SK-N-SH (cell line): ENCODE results near the gene LOC128125822.

Source experiments
- CTCF ChIA-PET: fragments of 300-600, 350-600 bp; formaldehyde crosslinking; extraction: SDS; loops from one replicate; lab custom pipeline; 2021; lab: Yijun Ruan, JAX
- POLR2A ChIA-PET: fragments of 350-600 bp; sonication (Branson Sonifier 250); formaldehyde crosslinking; extraction: SDS; loops from one replicate; lab custom pipeline; 2020; ENCODE audit warnings: antibody characterized with exemption, inconsistent platforms; lab: Yijun Ruan, JAX
- DNase-seq: peaks from one replicate; pipeline ENCODE4 v3.0.0; 2012
- H2AFZ ChIP-seq: fragments of 200-600 bp; sonication (generic); 2 replicates; pipeline ENCODE4 v1.8.1; 2016; ENCODE audit warnings: antibody characterized with exemption, mild to moderate bottlenecking, low read depth
- H3F3A ChIP-seq: fragments of 200-600 bp; sonication (generic); replicated peaks from 2 replicates; pipeline ENCODE3; 2016; ENCODE audit warnings: antibody characterized with exemption, mild to moderate bottlenecking; ENCODE audit not compliant: insufficient read depth
- H3K27ac ChIP-seq, 2 experiments: fragments of 200-500 bp in 1 of 2; fragments of 200-600 bp in 1 of 2; sonication (Bioruptor generic) in 1 of 2; sonication (generic), shearing (Covaris generic) in 1 of 2; 2 replicates each; pipeline versions ENCODE4 v1.5.1 to v1.6.1; 2014 to 2016; ENCODE audit warnings: low read depth in 2 of 2, inconsistent platforms in 1 of 2, low read length in 1 of 2, mild to moderate bottlenecking in 1 of 2, mixed read lengths in 1 of 2
- H3K27me3 ChIP-seq: fragments of 200-600 bp; sonication (generic), shearing (Covaris generic); 2 replicates; pipeline ENCODE4 v1.6.1; 2016; ENCODE audit warnings: mixed run types; ENCODE audit not compliant: insufficient read depth
- H3K36me3 ChIP-seq, 2 experiments: fragments of 200-500 bp in 1 of 2; fragments of 200-600 bp in 1 of 2; sonication (Bioruptor generic) in 1 of 2; sonication (generic) in 1 of 2; replicated peaks in 1 of 2; 2 replicates each; pipeline versions ENCODE3 to v1.5.1; 2014 to 2016; ENCODE audit warnings: low read length in 1 of 2, mild to moderate bottlenecking in 1 of 2; ENCODE audit not compliant: insufficient read depth in 2 of 2, control insufficient read depth in 1 of 2
- H3K4me1 ChIP-seq, 2 experiments: fragments of 200-500 bp in 1 of 2; fragments of 200-600 bp in 1 of 2; sonication (Bioruptor generic) in 1 of 2; sonication (generic), shearing (Covaris generic) in 1 of 2; 2 replicates each; pipeline versions ENCODE4 v1.5.1 to v1.6.1; 2014 to 2016; ENCODE audit warnings: low read depth in 1 of 2, low read length in 1 of 2, mixed run types in 1 of 2; ENCODE audit not compliant: insufficient read depth in 2 of 2, control insufficient read depth in 1 of 2
- H3K4me2 ChIP-seq: fragments of 200-600 bp; sonication (generic), shearing (Covaris generic); 2 replicates; pipeline ENCODE4 v1.6.1; 2017; ENCODE audit warnings: mixed run types
- H3K4me3 ChIP-seq, 2 experiments: fragments of 200-500 bp in 1 of 2; fragments of 200-600 bp in 1 of 2; sonication (Bioruptor generic) in 1 of 2; sonication (generic), shearing (Covaris generic) in 1 of 2; 2 replicates each; pipeline versions ENCODE4 v1.5.1 to v1.8.1; 2014 to 2016; ENCODE audit warnings: low read depth in 2 of 2, inconsistent platforms in 1 of 2, low read length in 1 of 2, mild to moderate bottlenecking in 1 of 2, mixed read lengths in 1 of 2, moderate library complexity in 1 of 2
- H3K79me2 ChIP-seq: fragments of 200-600 bp; sonication (generic); 2 replicates; pipeline ENCODE4 v1.8.1; 2017; ENCODE audit warnings: mild to moderate bottlenecking; ENCODE audit not compliant: insufficient read depth
- H3K9ac ChIP-seq: fragments of 200-600 bp; sonication (generic); 2 replicates; pipeline ENCODE4 v1.6.1; 2017; ENCODE audit warnings: mixed run types
- H3K9me2 ChIP-seq: fragments of 200-600 bp; sonication (generic); 2 replicates; pipeline ENCODE4 v1.6.1; 2017; ENCODE audit warnings: mixed run types
- H3K9me3 ChIP-seq: fragments of 200-600 bp; sonication (generic); 2 replicates; pipeline ENCODE4 v1.6.1; 2017; ENCODE audit warnings: mixed run types, mild to moderate bottlenecking, moderate library complexity
- H4K20me1 ChIP-seq: fragments of 200-600 bp; sonication (generic); 2 replicates; pipeline ENCODE4 v1.6.1; 2017; ENCODE audit warnings: mild to moderate bottlenecking, mixed run types; ENCODE audit not compliant: insufficient read depth
- CHD2 ChIP-seq: fragments of 150-350 bp; IDR thresholded peaks from 2 replicates; pipeline ENCODE4 v1.6.1; 2018; ENCODE audit warnings: low read length; ENCODE audit not compliant: partially characterized antibody
- ELF1 ChIP-seq: IDR thresholded peaks from 2 replicates; pipeline ENCODE4 v1.4.0; 2012
- FOXJ3 ChIP-seq: sonication (generic); formaldehyde crosslinking; IDR thresholded peaks from 2 replicates; pipeline ENCODE4 v1.5.1; 2020; ENCODE audit warnings: mild to moderate bottlenecking, missing genetic modification reagents
- FOXM1 ChIP-seq: IDR thresholded peaks from 2 replicates; pipeline ENCODE4 v1.4.0; 2012; ENCODE audit warnings: low read depth, mild to moderate bottlenecking
- GABPA ChIP-seq: IDR thresholded peaks from 2 replicates; pipeline ENCODE4 v1.4.0; 2012; ENCODE audit warnings: low read depth, mild to moderate bottlenecking
- MXI1 ChIP-seq: IDR thresholded peaks from 2 replicates; pipeline ENCODE4 v1.6.1; 2012; ENCODE audit warnings: mild to moderate bottlenecking, low read depth, low read length, improper control_type of control experiment
- NFIC ChIP-seq: IDR thresholded peaks from 2 replicates; pipeline ENCODE4 v1.4.0; 2012; ENCODE audit warnings: borderline replicate concordance
- NRF1 ChIP-seq: IDR thresholded peaks from 2 replicates; pipeline ENCODE4 v1.6.1; 2012; ENCODE audit warnings: low read depth, mild to moderate bottlenecking, low read length
- POLR2AphosphoS5 ChIP-seq: IDR thresholded peaks from 2 replicates; pipeline ENCODE4 v1.6.1; 2012; ENCODE audit warnings: low read depth, low read length
- RAD21 ChIP-seq: IDR thresholded peaks from 2 replicates; pipeline ENCODE4 v1.6.1; 2012; ENCODE audit warnings: mild to moderate bottlenecking, low read length
- RXRA ChIP-seq: IDR thresholded peaks from 2 replicates; pipeline ENCODE4 v1.4.0; 2012; ENCODE audit warnings: low read depth, mild to moderate bottlenecking, borderline replicate concordance
- SMC3 ChIP-seq: IDR thresholded peaks from 2 replicates; pipeline ENCODE4 v1.6.1; 2012; ENCODE audit warnings: low read depth, low read length, improper control_type of control experiment
- TEAD4 ChIP-seq: IDR thresholded peaks from 2 replicates; pipeline ENCODE4 v1.4.0; 2012; ENCODE audit warnings: mild to moderate bottlenecking, borderline replicate concordance; ENCODE audit not compliant: insufficient read depth
- YY1 ChIP-seq: IDR thresholded peaks from 2 replicates; pipeline ENCODE4 v1.4.0; 2012; ENCODE audit warnings: low read depth, mild to moderate bottlenecking
- WGBS: methylation state at CpG from one replicate; pipeline ENCODE4 v1.1.6; 2017; ENCODE audit warnings: low lambda C conversion rate; 5-methylcytosine and 5-hydroxymethylcytosine counted together
- TF ChIP-seq, protein P1 (sequence below): IDR thresholded peaks from 2 replicates; pipeline ENCODE4 v1.4.0; 2012; ENCODE audit warnings: low read depth, borderline replicate concordance
- TF ChIP-seq, protein P2 (sequence below): IDR thresholded peaks from 2 replicates; pipeline ENCODE4 v1.4.0; 2012; ENCODE audit warnings: low read depth, borderline replicate concordance
- TF ChIP-seq, protein P3 (sequence below): IDR thresholded peaks from 2 replicates; pipeline ENCODE4 v1.6.1; 2012; ENCODE audit warnings: mild to moderate bottlenecking, low read depth, low read length, moderate library complexity
- TF ChIP-seq, protein P4 (sequence below): IDR thresholded peaks from 2 replicates; pipeline ENCODE4; 2012
- TF ChIP-seq, protein P5 (sequence below): fragments of 200-600 bp; sonication (generic); IDR thresholded peaks from 2 replicates; pipeline ENCODE4 v1.6.1; 2017; ENCODE audit warnings: antibody characterized with exemption, mild to moderate bottlenecking, moderate library complexity
- TF ChIP-seq, protein P6 (sequence below): fragments of 150-350 bp; IDR thresholded peaks from 2 replicates; pipeline ENCODE4 v1.6.1; 2017; ENCODE audit warnings: antibody characterized with exemption, low read length, low read depth, borderline replicate concordance

LOC128125822 gene

DNA sequence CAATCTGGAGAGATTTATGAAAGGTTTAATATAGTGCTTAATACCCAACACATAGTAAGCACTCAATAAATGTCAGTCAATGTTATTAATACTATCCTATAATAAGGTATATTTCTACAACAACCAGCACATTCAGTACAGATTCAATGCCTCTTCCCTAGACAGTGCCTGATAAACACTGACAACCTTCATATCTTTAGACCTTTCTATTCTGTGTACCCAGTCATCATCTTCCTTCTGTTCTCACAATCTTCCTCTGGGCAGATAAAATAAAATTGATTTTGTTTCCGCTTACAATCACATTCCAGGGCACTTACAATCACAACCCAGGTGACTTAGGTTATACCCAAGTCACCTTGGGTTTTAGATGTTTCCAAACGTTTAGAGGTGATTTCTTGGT, 11.0 kb upstream of the LOC128125822 start (continued):
- TF ChIP-seq, protein P1, sequence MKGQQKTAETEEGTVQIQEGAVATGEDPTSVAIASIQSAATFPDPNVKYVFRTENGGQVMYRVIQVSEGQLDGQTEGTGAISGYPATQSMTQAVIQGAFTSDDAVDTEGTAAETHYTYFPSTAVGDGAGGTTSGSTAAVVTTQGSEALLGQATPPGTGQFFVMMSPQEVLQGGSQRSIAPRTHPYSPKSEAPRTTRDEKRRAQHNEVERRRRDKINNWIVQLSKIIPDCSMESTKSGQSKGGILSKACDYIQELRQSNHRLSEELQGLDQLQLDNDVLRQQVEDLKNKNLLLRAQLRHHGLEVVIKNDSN: no peak
- TF ChIP-seq, protein P2, sequence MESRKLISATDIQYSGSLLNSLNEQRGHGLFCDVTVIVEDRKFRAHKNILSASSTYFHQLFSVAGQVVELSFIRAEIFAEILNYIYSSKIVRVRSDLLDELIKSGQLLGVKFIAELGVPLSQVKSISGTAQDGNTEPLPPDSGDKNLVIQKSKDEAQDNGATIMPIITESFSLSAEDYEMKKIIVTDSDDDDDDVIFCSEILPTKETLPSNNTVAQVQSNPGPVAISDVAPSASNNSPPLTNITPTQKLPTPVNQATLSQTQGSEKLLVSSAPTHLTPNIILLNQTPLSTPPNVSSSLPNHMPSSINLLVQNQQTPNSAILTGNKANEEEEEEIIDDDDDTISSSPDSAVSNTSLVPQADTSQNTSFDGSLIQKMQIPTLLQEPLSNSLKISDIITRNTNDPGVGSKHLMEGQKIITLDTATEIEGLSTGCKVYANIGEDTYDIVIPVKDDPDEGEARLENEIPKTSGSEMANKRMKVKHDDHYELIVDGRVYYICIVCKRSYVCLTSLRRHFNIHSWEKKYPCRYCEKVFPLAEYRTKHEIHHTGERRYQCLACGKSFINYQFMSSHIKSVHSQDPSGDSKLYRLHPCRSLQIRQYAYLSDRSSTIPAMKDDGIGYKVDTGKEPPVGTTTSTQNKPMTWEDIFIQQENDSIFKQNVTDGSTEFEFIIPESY: no peak
- no peak for TF ChIP-seq SMC3
- TF ChIP-seq, protein P3, sequence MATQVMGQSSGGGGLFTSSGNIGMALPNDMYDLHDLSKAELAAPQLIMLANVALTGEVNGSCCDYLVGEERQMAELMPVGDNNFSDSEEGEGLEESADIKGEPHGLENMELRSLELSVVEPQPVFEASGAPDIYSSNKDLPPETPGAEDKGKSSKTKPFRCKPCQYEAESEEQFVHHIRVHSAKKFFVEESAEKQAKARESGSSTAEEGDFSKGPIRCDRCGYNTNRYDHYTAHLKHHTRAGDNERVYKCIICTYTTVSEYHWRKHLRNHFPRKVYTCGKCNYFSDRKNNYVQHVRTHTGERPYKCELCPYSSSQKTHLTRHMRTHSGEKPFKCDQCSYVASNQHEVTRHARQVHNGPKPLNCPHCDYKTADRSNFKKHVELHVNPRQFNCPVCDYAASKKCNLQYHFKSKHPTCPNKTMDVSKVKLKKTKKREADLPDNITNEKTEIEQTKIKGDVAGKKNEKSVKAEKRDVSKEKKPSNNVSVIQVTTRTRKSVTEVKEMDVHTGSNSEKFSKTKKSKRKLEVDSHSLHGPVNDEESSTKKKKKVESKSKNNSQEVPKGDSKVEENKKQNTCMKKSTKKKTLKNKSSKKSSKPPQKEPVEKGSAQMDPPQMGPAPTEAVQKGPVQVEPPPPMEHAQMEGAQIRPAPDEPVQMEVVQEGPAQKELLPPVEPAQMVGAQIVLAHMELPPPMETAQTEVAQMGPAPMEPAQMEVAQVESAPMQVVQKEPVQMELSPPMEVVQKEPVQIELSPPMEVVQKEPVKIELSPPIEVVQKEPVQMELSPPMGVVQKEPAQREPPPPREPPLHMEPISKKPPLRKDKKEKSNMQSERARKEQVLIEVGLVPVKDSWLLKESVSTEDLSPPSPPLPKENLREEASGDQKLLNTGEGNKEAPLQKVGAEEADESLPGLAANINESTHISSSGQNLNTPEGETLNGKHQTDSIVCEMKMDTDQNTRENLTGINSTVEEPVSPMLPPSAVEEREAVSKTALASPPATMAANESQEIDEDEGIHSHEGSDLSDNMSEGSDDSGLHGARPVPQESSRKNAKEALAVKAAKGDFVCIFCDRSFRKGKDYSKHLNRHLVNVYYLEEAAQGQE: no peak
- TF ChIP-seq GABPA: no peak
- no peak for TF ChIP-seq RAD21
- TF ChIP-seq TEAD4: no peak
- no peak for TF ChIP-seq CHD2

DNA sequence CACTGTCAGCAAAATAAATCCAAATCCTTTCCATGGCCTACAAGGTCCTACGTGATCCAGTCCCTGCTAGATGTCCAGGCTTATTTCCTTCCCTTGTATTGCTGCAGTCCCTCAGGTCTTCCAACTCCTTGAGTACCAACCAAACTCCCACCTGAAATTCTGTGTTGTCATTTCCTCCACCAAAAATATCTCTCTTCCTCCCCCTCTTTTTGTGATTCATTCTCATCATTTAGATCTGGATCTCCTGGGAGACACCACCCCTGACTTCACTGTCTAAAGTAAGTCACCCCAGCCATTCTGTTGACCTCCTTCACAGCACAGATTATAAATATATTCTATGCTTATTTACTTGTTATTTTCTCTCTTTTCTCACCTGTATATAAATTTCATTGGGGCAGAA, 9.0 kb upstream of the LOC128125822 start:
- Histone ChIP-seq H3K79me2 (no peaks in the 10 kb centered on the region), H3K9me3 (no peaks in the 10 kb centered on the region), H3K27ac (no peak overlapping the region), H3F3A (no peaks in the 10 kb centered on the region), H4K20me1 (no peaks in the 10 kb centered on the region), H3K27me3 (no peaks in the 10 kb centered on the region), H3K36me3 (no peaks in the 10 kb centered on the region), H2AFZ (no peak overlapping the region), H3K4me1 (no peaks in the 10 kb centered on the region), H3K9ac (no peak overlapping the region), H3K9me2 (no peaks in the 10 kb centered on the region), H3K4me3 (no peak overlapping the region), H3K4me2 (no peak overlapping the region)
- POLR2A ChIA-PET: no interaction called here
- 100% methylated on average over 1 of the region's 1 CpG for WGBS
- CTCF ChIA-PET: no interaction called here
- DNase-seq: no peak
- TF ChIP-seq, protein P4, sequence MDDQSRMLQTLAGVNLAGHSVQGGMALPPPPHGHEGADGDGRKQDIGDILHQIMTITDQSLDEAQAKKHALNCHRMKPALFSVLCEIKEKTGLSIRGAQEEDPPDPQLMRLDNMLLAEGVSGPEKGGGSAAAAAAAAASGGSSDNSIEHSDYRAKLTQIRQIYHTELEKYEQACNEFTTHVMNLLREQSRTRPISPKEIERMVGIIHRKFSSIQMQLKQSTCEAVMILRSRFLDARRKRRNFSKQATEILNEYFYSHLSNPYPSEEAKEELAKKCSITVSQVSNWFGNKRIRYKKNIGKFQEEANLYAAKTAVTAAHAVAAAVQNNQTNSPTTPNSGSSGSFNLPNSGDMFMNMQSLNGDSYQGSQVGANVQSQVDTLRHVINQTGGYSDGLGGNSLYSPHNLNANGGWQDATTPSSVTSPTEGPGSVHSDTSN: no peak
- TF ChIP-seq ELF1 (no peak), MXI1 (no peak), FOXM1 (no peak), POLR2AphosphoS5 (no peak), YY1 (no peak), NRF1 (no peak), NFIC (no peak), FOXJ3 (no peak), TEAD4 (no peak), RXRA (no peak), CHD2 (no peak)
- TF ChIP-seq, protein P2: no peak
- TF ChIP-seq, protein P5, sequence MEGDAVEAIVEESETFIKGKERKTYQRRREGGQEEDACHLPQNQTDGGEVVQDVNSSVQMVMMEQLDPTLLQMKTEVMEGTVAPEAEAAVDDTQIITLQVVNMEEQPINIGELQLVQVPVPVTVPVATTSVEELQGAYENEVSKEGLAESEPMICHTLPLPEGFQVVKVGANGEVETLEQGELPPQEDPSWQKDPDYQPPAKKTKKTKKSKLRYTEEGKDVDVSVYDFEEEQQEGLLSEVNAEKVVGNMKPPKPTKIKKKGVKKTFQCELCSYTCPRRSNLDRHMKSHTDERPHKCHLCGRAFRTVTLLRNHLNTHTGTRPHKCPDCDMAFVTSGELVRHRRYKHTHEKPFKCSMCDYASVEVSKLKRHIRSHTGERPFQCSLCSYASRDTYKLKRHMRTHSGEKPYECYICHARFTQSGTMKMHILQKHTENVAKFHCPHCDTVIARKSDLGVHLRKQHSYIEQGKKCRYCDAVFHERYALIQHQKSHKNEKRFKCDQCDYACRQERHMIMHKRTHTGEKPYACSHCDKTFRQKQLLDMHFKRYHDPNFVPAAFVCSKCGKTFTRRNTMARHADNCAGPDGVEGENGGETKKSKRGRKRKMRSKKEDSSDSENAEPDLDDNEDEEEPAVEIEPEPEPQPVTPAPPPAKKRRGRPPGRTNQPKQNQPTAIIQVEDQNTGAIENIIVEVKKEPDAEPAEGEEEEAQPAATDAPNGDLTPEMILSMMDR: no peak
- TF ChIP-seq, protein P6, sequence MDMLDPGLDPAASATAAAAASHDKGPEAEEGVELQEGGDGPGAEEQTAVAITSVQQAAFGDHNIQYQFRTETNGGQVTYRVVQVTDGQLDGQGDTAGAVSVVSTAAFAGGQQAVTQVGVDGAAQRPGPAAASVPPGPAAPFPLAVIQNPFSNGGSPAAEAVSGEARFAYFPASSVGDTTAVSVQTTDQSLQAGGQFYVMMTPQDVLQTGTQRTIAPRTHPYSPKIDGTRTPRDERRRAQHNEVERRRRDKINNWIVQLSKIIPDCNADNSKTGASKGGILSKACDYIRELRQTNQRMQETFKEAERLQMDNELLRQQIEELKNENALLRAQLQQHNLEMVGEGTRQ: no peak
